ENCODE data around the gene GPHN.

- TF ChIP-seq, protein P1, sequence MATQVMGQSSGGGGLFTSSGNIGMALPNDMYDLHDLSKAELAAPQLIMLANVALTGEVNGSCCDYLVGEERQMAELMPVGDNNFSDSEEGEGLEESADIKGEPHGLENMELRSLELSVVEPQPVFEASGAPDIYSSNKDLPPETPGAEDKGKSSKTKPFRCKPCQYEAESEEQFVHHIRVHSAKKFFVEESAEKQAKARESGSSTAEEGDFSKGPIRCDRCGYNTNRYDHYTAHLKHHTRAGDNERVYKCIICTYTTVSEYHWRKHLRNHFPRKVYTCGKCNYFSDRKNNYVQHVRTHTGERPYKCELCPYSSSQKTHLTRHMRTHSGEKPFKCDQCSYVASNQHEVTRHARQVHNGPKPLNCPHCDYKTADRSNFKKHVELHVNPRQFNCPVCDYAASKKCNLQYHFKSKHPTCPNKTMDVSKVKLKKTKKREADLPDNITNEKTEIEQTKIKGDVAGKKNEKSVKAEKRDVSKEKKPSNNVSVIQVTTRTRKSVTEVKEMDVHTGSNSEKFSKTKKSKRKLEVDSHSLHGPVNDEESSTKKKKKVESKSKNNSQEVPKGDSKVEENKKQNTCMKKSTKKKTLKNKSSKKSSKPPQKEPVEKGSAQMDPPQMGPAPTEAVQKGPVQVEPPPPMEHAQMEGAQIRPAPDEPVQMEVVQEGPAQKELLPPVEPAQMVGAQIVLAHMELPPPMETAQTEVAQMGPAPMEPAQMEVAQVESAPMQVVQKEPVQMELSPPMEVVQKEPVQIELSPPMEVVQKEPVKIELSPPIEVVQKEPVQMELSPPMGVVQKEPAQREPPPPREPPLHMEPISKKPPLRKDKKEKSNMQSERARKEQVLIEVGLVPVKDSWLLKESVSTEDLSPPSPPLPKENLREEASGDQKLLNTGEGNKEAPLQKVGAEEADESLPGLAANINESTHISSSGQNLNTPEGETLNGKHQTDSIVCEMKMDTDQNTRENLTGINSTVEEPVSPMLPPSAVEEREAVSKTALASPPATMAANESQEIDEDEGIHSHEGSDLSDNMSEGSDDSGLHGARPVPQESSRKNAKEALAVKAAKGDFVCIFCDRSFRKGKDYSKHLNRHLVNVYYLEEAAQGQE (IDR thresholded peaks at IDR 0.05; ENCODE audit: insufficient read depth in 1 of 2, low read depth in 2 of 2, low read length in 2 of 2) = no peak
- no peak for TF ChIP-seq POLR2AphosphoS5 (IDR thresholded peaks at IDR 0.05; ENCODE audit: low read depth, low read length)
Observed at GRCh38 chr14:66610154-66610563, 102.2 kb downstream of the GPHN start.

All from PFSK-1 (cell line).